Measurements from ENCODE around the gene SOX6. TPM values are rescaled to one million over a fixed set of nuclear protein-coding genes. Genes with fewer than 3 reads are reported as not detected.
"Not testable (repeated sequence)": the region's sequence is repeated elsewhere in the genome, so short reads cannot be mapped to it uniquely, and the experiment has no call there.

The SOX6 gene
- total and polyA plus RNA-seq, 2 donors (not counting 1 experiment from before 2014, with no cell fraction given): 3.0 to 5.1 TPM

DNA sequence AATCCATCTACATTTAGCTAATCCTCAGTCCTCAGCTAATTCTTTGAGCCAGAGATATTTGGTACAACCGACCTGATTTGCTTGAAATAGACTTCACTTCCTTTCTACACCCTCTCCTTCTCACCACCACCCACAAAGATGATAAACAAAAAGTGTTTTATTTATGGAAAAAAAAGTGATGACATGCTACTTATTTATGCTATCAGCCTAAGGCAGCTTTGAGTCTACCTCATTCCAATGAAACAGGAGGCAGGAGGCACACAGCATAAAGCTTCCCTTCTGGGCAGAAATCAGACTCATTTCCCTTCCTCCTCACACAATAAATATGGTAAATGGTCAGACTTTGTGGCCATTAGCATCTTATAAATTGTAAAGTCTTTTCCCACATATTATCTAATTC is 325.7 kb downstream of the SOX6 start:
- Histone ChIP-seq H4K20me1 (ENCODE audit: control insufficient read depth, extremely low read depth, insufficient read depth, low read length) (no peaks in the 10 kb centered on the region), H3K27me3 (ENCODE audit: control insufficient read depth, insufficient read depth, low read length) (no peaks in the 10 kb centered on the region), H3K79me2 (ENCODE audit: control insufficient read depth, insufficient read depth, low read length) (no peaks in the 10 kb centered on the region), H3K4me2 (ENCODE audit: extremely low read depth, insufficient read depth, low read length) (no peak overlapping the region), H3K4me3 (replicated peaks in 1 of 4; ENCODE audit: control extremely low read depth in 1 of 4, insufficient read depth in 1 of 4, low read depth in 3 of 4, low read length in 4 of 4) (no peak overlapping the region), H3K9ac (ENCODE audit: insufficient read depth, low read length) (no peak overlapping the region), H3K27ac (ENCODE audit: insufficient read depth, low read length) (no peak overlapping the region), H3K9me3 (ENCODE audit: control insufficient read depth, insufficient read depth, low read depth, low read length) (no peaks in the 10 kb centered on the region), H2AFZ (ENCODE audit: low read length) (no peak overlapping the region), H3K36me3 (ENCODE audit: control insufficient read depth, insufficient read depth, low read length) (no peaks in the 10 kb centered on the region), H3K4me1 (ENCODE audit: control insufficient read depth, extremely low read depth, insufficient read depth, low read length) (no peaks in the 10 kb centered on the region)
- TF ChIP-seq, protein P1, sequence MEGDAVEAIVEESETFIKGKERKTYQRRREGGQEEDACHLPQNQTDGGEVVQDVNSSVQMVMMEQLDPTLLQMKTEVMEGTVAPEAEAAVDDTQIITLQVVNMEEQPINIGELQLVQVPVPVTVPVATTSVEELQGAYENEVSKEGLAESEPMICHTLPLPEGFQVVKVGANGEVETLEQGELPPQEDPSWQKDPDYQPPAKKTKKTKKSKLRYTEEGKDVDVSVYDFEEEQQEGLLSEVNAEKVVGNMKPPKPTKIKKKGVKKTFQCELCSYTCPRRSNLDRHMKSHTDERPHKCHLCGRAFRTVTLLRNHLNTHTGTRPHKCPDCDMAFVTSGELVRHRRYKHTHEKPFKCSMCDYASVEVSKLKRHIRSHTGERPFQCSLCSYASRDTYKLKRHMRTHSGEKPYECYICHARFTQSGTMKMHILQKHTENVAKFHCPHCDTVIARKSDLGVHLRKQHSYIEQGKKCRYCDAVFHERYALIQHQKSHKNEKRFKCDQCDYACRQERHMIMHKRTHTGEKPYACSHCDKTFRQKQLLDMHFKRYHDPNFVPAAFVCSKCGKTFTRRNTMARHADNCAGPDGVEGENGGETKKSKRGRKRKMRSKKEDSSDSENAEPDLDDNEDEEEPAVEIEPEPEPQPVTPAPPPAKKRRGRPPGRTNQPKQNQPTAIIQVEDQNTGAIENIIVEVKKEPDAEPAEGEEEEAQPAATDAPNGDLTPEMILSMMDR (conservative IDR thresholded peaks at IDR 0.05 in 1 of 2, IDR thresholded peaks at IDR 0.05 in 1 of 2; ENCODE audit: low read depth in 1 of 2, low read length in 2 of 2): no peak
- no peak for TF ChIP-seq EZH2 (IDR thresholded peaks at IDR 0.05; ENCODE audit: low read length, missing control alignments)
- DNase-seq (ENCODE audit: low read depth in 2 of 2): no peak

GRCh38 chr11:16029151-16029550 is 327.2 kb downstream of the SOX6 start:
- not testable (repeated sequence) for H2AFZ ChIP-seq (ENCODE audit: low read length); H3K27ac ChIP-seq (ENCODE audit: insufficient read depth, low read length); H3K4me1 ChIP-seq (ENCODE audit: control insufficient read depth, extremely low read depth, insufficient read depth, low read length); H3K4me2 ChIP-seq (ENCODE audit: extremely low read depth, insufficient read depth, low read length); DNase-seq (ENCODE audit: low read depth in 2 of 2); H3K9ac ChIP-seq (ENCODE audit: insufficient read depth, low read length); H3K27me3 ChIP-seq (ENCODE audit: control insufficient read depth, insufficient read depth, low read length); H3K36me3 ChIP-seq (ENCODE audit: control insufficient read depth, insufficient read depth, low read length); H3K79me2 ChIP-seq (ENCODE audit: control insufficient read depth, insufficient read depth, low read length); H4K20me1 ChIP-seq (ENCODE audit: control insufficient read depth, extremely low read depth, insufficient read depth, low read length); H3K4me3 ChIP-seq (replicated peaks in 1 of 4; ENCODE audit: control extremely low read depth in 1 of 4, insufficient read depth in 1 of 4, low read depth in 3 of 4, low read length in 4 of 4); H3K9me3 ChIP-seq (ENCODE audit: control insufficient read depth, insufficient read depth, low read depth, low read length)

DNA sequence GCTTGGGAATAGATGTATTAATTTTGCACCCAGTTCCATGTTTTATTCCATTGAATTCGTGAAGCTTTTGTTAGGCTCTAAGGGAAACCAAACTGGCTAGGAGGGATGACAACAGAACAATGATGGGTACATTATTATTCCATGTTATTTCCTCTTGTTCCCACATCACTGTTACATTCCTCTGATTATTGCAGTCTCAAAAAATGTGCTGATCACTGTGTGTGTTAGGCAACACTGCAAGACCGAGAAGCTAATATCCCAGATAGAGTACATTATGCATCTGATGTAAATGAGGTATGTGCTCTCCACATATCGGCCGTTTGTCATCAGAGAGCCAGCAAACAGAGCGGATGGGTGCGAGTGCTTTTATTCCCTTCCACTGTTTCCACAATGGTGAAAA is 327.9 kb downstream of the SOX6 start:
- peak; percentile 34 to 47 for DNase-seq (ENCODE audit: low read depth in 2 of 2)
- Histone ChIP-seq H3K27me3 (ENCODE audit: control insufficient read depth, insufficient read depth, low read length) (no peaks in the 10 kb centered on the region), H3K4me1 (ENCODE audit: control insufficient read depth, extremely low read depth, insufficient read depth, low read length) (no peaks in the 10 kb centered on the region), H3K4me3 (replicated peaks in 1 of 4; ENCODE audit: control extremely low read depth in 1 of 4, insufficient read depth in 1 of 4, low read depth in 3 of 4, low read length in 4 of 4) (no peak overlapping the region), H3K36me3 (ENCODE audit: control insufficient read depth, insufficient read depth, low read length) (no peaks in the 10 kb centered on the region), H3K79me2 (ENCODE audit: control insufficient read depth, insufficient read depth, low read length) (no peaks in the 10 kb centered on the region), H4K20me1 (ENCODE audit: control insufficient read depth, extremely low read depth, insufficient read depth, low read length) (no peaks in the 10 kb centered on the region), H3K9me3 (ENCODE audit: control insufficient read depth, insufficient read depth, low read depth, low read length) (no peaks in the 10 kb centered on the region), H2AFZ (ENCODE audit: low read length) (no peak overlapping the region), H3K4me2 (ENCODE audit: extremely low read depth, insufficient read depth, low read length) (no peak overlapping the region), H3K9ac (ENCODE audit: insufficient read depth, low read length) (no peak overlapping the region), H3K27ac (ENCODE audit: insufficient read depth, low read length) (no peak overlapping the region)
- no peak for TF ChIP-seq EZH2 (IDR thresholded peaks at IDR 0.05; ENCODE audit: low read length, missing control alignments)
- TF ChIP-seq, protein P1 (conservative IDR thresholded peaks at IDR 0.05 in 1 of 2, IDR thresholded peaks at IDR 0.05 in 1 of 2; ENCODE audit: low read depth in 1 of 2, low read length in 2 of 2): no peak

Measured in fibroblast of lung (primary cell).